Upper lobe of left lung (tissue), 6 donors: Measurements from ENCODE around the gene FAM20A. TPM values are rescaled to one million over a fixed set of nuclear protein-coding genes. Genes with fewer than 3 reads are reported as not detected.

Source experiments
- ATAC-seq, 2 donors: fragments of 200-7000 bp; cut with Tn5 transposase; one replicate each; pipeline ENCODE4 v1.9.1; 2022; ENCODE audit warnings: mild to moderate bottlenecking in 2 of 2, moderate library complexity in 2 of 2; ENCODE audit not compliant: low FRiP score in 2 of 2
- DNase-seq, 2 donors: peaks; one replicate each; pipeline ENCODE4 v3.0.0-alpha.2; 2019 to 2020
- H3K27ac ChIP-seq, 4 donors: fragments of 200-600 bp; sonication (generic); one replicate each; pipeline ENCODE4 v1.5.1; 2016 to 2019
- H3K27me3 ChIP-seq, 4 donors: fragments of 200-600 bp; sonication (generic); one replicate each; pipeline ENCODE4 v1.5.1; 2017 to 2019
- H3K36me3 ChIP-seq, 4 donors: fragments of 200-600 bp; sonication (generic); one replicate each; pipeline ENCODE4 v1.5.1; 2016 to 2019
- H3K4me1 ChIP-seq, 4 donors: fragments of 200-600 bp; sonication (generic); one replicate each; pipeline ENCODE4 v1.5.1; 2018 to 2019
- H3K4me3 ChIP-seq, 4 donors: fragments of 200-600 bp; sonication (generic); one replicate each; pipeline ENCODE4 v1.5.1; 2017 to 2019; ENCODE audit warnings: mild to moderate bottlenecking in 2 of 4, moderate library complexity in 1 of 4
- H3K9me3 ChIP-seq, 4 donors: fragments of 200-600 bp; sonication (generic); one replicate each; pipeline ENCODE4 v1.5.1; 2018 to 2019
- EP300 ChIP-seq, 4 donors: sonication (generic); formaldehyde crosslinking; IDR thresholded peaks; one replicate each; pipeline ENCODE4 v1.5.1; 2017; ENCODE audit warnings: antibody characterized with exemption in 4 of 4, control low read depth in 2 of 4
- POLR2A ChIP-seq, 4 donors: fragments of 450-650 bp; IDR thresholded peaks; one replicate each; pipeline ENCODE4 v1.5.1; 2016 to 2017; ENCODE audit warnings: antibody characterized with exemption in 4 of 4, mild to moderate bottlenecking in 2 of 4
- POLR2AphosphoS5 ChIP-seq, 2 donors: sonication (generic); formaldehyde crosslinking; IDR thresholded peaks; one replicate each; pipeline ENCODE4 v1.5.1; 2017; ENCODE audit warnings: antibody characterized with exemption in 2 of 2
- WGBS, 2 donors: methylation state at CpG; one replicate each; pipeline ENCODE4 v1.1.5; 2017 to 2018; 5-methylcytosine and 5-hydroxymethylcytosine counted together
- total RNA-seq, 6 donors: library from RNA; depleted of rRNA in 4 of 6; stranded (reverse); fragments of >200 nt in 4 of 6; gene quantifications; one replicate each; pipeline versions ENCODE4 v1.1.0 to v1.2.1, GENCODE V29; 2016 to 2021
- TF ChIP-seq, protein P1 (sequence below), 6 experiments: fragments of 450-650 bp in 4 of 6; fragments of 200-600 bp in 2 of 6; sonication (generic) in 2 of 6; IDR thresholded peaks; one replicate each; pipeline ENCODE4 v1.5.1; 2016 to 2019; ENCODE audit warnings: antibody characterized with exemption in 6 of 6
- donor health status: DM: no; HTN: no; CAD: no; lungs with moderate emphysema.
- donor health status: DM: no; HTN: yes; CAD: no; lungs with severe emphysema.

Gene FAM20A
- total RNA-seq, 6 donors from 2014 or later, result 40.3 to 150 (median 59.7) TPM

DNA sequence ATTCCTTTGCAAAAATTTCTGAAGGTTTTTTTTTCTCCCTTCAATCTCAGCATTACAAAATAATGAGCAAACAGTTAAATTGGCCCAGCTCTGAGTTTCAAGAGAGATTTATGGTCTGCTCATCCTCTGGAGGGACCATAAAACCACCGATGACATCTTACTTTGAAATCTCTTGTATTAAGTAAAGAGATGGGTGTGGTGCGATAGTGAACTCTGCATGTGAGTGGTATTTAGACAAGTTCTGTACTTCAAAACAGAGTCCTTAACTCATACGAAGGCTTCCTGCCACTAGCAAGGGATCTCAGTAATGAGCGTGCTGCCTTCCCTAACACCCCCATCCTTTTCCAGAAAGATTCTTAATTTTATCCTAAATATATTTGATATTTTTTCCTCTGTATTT, 2.1 kb downstream of the FAM20A start:
- H3K4me1 ChIP-seq, result peaks cover 27 to 52% (median 35%) of the 10 kb centered on the region in 4 donors
- 56 to 61% methylated on average over 4 of the region's 4 CpGs for WGBS, 2 donors
- TF ChIP-seq POLR2A (IDR thresholded peaks at IDR 0.05) (peak in 1 of 4 donors; percentile 58), POLR2AphosphoS5 (IDR thresholded peaks at IDR 0.05) (peak in 1 of 2 donors; percentile 37), EP300 (IDR thresholded peaks at IDR 0.05) (no peak)
- TF ChIP-seq, protein P1, sequence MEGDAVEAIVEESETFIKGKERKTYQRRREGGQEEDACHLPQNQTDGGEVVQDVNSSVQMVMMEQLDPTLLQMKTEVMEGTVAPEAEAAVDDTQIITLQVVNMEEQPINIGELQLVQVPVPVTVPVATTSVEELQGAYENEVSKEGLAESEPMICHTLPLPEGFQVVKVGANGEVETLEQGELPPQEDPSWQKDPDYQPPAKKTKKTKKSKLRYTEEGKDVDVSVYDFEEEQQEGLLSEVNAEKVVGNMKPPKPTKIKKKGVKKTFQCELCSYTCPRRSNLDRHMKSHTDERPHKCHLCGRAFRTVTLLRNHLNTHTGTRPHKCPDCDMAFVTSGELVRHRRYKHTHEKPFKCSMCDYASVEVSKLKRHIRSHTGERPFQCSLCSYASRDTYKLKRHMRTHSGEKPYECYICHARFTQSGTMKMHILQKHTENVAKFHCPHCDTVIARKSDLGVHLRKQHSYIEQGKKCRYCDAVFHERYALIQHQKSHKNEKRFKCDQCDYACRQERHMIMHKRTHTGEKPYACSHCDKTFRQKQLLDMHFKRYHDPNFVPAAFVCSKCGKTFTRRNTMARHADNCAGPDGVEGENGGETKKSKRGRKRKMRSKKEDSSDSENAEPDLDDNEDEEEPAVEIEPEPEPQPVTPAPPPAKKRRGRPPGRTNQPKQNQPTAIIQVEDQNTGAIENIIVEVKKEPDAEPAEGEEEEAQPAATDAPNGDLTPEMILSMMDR (IDR thresholded peaks at IDR 0.05), result no peak
- no peaks in the 10 kb centered on the region for H3K36me3 ChIP-seq
- ATAC-seq (peak in 1 of 2 donors; percentile 66), DNase-seq (no peak)
- H3K27ac ChIP-seq, result peak overlapping the region; percentile 87 to 93 (median 90)
- H3K27me3 ChIP-seq, result peaks cover 0 to 21% (median 0%) of the 10 kb centered on the region in 4 donors
- peak overlapping the region; percentile 14 to 76 (median 66) for H3K4me3 ChIP-seq
- no peaks in the 10 kb centered on the region for H3K9me3 ChIP-seq

DNA sequence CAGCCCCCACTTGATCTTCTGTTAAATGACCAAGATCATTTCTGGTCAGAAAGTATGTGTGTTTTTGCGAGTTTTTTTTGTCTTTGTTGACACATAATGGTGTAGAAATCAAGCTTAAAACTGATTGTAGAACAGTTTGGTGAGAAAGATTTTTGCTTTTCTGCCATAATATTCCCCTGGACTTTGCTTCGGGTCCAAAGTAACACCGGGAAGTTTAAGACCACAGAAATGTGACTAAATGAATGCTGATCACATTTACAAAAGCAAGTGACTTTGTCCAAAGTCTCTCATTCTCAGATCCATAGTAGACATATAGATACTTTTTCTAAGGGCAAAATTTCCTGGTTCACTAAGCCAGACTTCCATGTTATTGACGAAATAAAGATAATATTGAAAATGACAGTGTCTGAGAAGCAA, 2.6 kb downstream of the FAM20A start:
- no peaks in the 10 kb centered on the region for H3K36me3 ChIP-seq
- 64 to 72% methylated on average over 4 of the region's 4 CpGs for WGBS, 2 donors
- no peaks in the 10 kb centered on the region for H3K9me3 ChIP-seq
- peak overlapping the region in 3 of 4 donors; percentile 64 to 76 (median 69) for H3K4me3 ChIP-seq
- peaks cover 0 to 21% (median 0%) of the 10 kb centered on the region in 4 donors for H3K27me3 ChIP-seq
- DNase-seq (no peak), ATAC-seq (no peak)
- H3K4me1 ChIP-seq, result peaks cover 22 to 52% (median 36%) of the 10 kb centered on the region in 4 donors
- peak in 1 of 2 donors; percentile 2 for TF ChIP-seq POLR2AphosphoS5 (IDR thresholded peaks at IDR 0.05)
- TF ChIP-seq, protein P1 (IDR thresholded peaks at IDR 0.05), result no peak
- TF ChIP-seq POLR2A (IDR thresholded peaks at IDR 0.05), result no peak
- H3K27ac ChIP-seq, result peak overlapping the region; percentile 87 to 93 (median 90)

DNA sequence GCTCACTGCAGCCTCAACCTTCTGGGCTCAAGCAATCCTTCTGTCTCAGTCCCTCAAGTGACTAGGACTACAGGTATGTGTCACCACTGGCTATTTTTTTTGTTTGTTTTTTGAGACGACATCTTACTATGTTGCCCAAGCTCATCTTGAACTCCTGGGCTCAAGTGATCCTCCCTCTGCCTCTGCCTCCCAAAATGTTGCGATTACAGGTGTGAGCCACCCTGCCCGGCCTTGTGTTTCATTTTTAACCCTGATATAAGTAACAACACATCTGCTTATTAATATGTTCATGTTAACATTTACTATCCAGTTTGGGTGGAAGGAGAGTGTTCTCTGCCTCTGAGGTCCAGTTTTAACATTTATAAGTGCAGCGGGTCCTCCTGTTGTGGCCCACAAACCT, 3.1 kb downstream of the FAM20A start:
- no peak for ATAC-seq
- Histone ChIP-seq H3K4me1 (peaks cover 19 to 48% (median 39%) of the 10 kb centered on the region in 4 donors), H3K27me3 (peaks cover 0 to 21% (median 0%) of the 10 kb centered on the region in 4 donors), H3K27ac (peak overlapping the region; percentile 87 to 93 (median 90)), H3K4me3 (peak overlapping the region in 3 of 4 donors; percentile 64 to 76 (median 69)), H3K36me3 (no peaks in the 10 kb centered on the region), H3K9me3 (no peaks in the 10 kb centered on the region)
- no peak for DNase-seq
- 74 to 86% methylated on average over 4 of the region's 4 CpGs for WGBS, 2 donors
- TF ChIP-seq POLR2AphosphoS5 (IDR thresholded peaks at IDR 0.05) (peak in 1 of 2 donors; percentile 1), POLR2A (IDR thresholded peaks at IDR 0.05) (peak in 1 of 4 donors; percentile 12)
- TF ChIP-seq, protein P1 (IDR thresholded peaks at IDR 0.05), result no peak

DNA sequence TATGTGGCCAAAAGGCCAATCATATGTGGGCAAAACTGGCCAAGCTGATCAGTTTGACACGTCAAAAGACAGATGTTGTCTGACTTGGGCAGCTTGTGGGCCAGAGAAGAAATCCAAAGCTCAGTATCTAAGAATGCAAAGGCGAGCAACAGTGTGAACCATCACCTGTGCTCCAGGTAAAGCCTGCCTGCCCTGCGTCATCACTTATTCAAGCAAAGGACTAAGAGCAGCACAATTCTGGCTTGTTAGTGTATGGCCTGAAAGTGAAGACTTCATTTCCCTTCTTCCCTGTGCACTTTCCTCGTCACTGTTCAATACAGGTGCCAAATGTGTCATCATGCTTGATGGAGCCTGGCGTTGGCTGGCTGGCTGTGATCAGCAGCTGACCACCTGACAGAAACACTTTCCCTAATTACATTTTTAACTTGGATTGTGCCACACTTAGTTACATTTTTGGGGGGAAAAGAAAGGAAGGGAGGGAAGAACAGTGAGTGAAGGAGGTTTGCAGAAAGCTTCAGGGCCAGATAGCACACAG, 4.7 kb downstream of the FAM20A start:
- ATAC-seq, result no peak
- H3K4me3 ChIP-seq, result no peak overlapping the region
- WGBS, 2 donors, result 60 to 81% methylated on average over 5 of the region's 5 CpGs
- no peaks in the 10 kb centered on the region for H3K9me3 ChIP-seq
- peaks cover 0 to 3% (median 0%) of the 10 kb centered on the region in 4 donors for H3K36me3 ChIP-seq
- peaks cover 0 to 21% (median 0%) of the 10 kb centered on the region in 4 donors for H3K27me3 ChIP-seq
- H3K4me1 ChIP-seq, result peaks cover 18 to 39% (median 37%) of the 10 kb centered on the region in 4 donors
- TF ChIP-seq POLR2AphosphoS5 (IDR thresholded peaks at IDR 0.05), result no peak
- no peak for TF ChIP-seq EP300 (IDR thresholded peaks at IDR 0.05)
- TF ChIP-seq, protein P1 (IDR thresholded peaks at IDR 0.05), result no peak
- TF ChIP-seq POLR2A (IDR thresholded peaks at IDR 0.05), result no peak
- DNase-seq, result no peak
- H3K27ac ChIP-seq, result peak overlapping the region in 1 of 4 donors; percentile 54
